MM.1S (cell line): ENCODE data around the gene RNF126.
"Not testable (repeated sequence)": the region's sequence is repeated elsewhere in the genome, so short reads cannot be mapped to it uniquely, and the experiment has no call there.

Experiments used
- EZH2 ChIP-seq: fragments of 300-600 bp; sonication (generic); optimal IDR thresholded peaks from 2 replicates; pipeline ENCODE3; 2017; ENCODE audit warnings: low read depth, mild to moderate bottlenecking, antibody characterized with exemption, low read length, mixed read lengths
- TF ChIP-seq, protein P1 (sequence below): fragments of 300-600 bp; sonication (generic); IDR thresholded peaks from 2 replicates; pipeline ENCODE4 v1.5.1; 2016; ENCODE audit warnings: antibody characterized with exemption, low read length, mixed read lengths

DNA sequence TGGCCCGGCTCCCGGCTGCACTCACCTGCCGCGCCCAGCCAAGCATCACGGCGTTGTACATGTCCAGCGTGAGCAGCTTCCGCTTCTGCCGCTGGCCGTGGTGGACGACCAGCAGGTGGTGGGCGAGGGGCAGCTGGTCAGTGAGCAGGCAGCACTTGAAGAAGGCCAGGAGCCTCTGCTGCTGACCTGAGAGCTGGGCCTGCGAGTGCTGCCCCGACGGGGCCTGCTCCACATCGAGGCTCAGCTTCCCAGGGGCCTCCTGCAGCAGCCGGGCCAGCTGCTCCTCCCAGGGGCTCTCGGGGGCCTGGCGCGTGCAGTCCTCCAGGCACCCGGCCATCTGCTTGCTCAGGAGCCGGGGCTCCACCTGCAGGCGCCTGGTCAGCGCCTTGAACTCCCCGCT, 33.5 kb downstream of the RNF126 start:
- TF ChIP-seq, protein P1, sequence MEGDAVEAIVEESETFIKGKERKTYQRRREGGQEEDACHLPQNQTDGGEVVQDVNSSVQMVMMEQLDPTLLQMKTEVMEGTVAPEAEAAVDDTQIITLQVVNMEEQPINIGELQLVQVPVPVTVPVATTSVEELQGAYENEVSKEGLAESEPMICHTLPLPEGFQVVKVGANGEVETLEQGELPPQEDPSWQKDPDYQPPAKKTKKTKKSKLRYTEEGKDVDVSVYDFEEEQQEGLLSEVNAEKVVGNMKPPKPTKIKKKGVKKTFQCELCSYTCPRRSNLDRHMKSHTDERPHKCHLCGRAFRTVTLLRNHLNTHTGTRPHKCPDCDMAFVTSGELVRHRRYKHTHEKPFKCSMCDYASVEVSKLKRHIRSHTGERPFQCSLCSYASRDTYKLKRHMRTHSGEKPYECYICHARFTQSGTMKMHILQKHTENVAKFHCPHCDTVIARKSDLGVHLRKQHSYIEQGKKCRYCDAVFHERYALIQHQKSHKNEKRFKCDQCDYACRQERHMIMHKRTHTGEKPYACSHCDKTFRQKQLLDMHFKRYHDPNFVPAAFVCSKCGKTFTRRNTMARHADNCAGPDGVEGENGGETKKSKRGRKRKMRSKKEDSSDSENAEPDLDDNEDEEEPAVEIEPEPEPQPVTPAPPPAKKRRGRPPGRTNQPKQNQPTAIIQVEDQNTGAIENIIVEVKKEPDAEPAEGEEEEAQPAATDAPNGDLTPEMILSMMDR: not testable (repeated sequence)
- not testable (repeated sequence) for TF ChIP-seq EZH2
